ENCODE measurements around the gene GJD3.
"Not testable (repeated sequence)": the region's sequence is repeated elsewhere in the genome, so short reads cannot be mapped to it uniquely, and the experiment has no call there.

Gene GJD3

DNA sequence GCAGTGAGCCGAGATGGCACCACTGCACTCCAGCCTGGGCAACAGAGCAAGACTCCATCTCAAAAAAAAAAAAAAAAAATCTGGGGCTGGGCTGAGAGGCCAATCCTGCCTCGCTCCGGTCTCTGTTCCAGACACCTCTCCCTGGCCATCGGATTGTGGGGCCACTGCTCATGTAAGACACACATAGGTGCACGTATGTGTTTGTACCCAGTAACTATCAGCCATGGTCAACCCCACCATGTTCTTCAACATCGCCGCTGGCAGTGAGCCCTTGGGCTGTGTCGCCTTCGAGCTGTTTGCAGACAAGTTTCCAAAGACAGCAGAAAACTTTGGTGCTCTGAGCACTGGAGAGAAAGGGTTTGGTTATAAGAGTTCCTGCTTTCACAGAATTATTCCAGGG is 3.2 kb upstream of the GJD3 start:
- DNase-seq: not testable (repeated sequence)

DNA sequence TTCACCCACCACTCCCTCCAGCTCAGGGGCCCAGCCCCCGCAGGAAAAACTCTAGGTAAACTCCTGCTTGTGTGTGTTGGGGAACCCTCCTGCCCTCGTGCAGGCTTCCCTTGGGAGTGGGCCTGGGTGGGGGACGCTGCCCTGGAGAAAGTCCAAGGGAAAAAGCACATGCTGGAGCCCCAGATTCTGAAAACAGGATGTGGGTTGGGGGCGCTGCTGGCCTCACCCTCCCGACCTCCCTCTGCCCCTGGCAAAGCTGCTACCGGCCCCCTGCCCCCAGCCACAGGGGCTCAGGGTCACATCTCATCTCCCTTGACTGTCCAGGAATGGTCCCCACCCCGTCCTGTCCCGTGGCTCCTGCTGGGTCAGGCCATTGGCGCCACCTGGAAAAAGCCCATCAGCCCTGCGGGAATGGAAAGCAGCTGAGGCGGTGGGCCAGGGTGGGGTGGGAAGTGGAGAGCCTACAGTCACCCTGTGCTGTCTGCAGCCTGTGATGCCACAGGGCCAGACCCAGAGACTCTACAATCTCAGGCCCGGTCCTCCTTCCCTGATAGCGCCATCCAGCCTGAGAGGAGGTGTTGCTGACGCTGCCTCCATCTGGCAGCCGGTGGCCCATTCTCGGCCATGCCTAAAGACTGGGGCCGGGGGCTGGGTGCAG is 2.5 kb upstream of the GJD3 start:
- no peak for DNase-seq

DNA sequence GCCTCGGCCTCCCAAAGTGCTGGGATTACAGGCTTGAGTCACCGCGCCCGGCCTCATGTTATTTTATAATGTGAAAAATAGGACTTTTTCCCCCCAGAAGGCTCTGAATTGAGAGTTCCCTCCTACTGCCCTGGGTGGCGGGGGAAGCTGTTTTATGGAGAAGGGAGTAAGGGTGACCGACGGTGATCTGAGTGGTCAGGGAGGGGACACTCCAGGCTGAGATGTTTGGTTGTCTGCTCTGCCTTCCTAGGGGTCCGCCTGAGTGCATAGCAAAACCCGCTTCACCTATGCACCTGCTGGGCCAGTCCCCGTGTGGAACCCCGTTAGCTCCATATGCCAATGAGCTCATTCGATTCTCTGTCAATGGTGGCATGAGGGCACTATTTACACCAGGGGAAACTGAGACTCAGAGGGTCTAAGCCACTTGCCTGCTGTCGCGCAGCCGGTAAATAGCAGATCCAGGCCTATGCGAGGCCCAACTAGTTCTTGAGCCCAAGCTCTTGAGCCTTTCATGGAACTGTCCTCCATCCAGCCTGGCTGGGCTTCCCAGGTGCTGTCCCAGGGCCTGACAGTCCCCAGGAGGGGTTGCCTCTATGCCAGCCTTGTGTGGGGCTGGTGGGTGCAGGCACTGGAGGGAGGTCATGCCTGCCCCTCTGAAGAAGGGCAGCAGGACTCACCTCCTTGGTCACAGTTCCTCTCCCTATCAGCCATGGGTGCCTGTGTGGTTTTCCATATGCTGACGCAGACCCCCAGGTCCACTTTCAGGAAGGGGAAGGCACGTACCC is 1.7 kb upstream of the GJD3 start:
- DNase-seq: no peak

DNA sequence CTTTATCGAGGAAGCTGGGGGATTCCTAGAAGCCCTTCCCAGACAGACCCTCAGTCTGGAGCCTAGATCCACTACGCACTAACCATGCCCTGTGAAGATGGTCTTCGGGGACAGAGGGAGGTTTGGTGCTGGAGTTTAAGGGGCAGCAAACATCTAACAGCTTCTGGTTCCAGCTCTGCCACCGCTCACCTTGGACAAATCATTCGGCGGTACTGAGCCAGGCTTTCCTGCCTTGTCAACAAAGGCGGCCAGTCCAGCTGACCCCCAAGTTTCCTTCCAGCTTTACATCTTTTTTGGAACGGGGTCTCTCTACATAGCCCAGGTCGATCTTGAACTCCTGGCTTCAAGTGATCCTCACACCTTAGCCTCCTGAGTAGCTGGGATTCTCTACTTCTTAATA is 369 bp upstream of the GJD3 start:
- DNase-seq: no peak

DNA sequence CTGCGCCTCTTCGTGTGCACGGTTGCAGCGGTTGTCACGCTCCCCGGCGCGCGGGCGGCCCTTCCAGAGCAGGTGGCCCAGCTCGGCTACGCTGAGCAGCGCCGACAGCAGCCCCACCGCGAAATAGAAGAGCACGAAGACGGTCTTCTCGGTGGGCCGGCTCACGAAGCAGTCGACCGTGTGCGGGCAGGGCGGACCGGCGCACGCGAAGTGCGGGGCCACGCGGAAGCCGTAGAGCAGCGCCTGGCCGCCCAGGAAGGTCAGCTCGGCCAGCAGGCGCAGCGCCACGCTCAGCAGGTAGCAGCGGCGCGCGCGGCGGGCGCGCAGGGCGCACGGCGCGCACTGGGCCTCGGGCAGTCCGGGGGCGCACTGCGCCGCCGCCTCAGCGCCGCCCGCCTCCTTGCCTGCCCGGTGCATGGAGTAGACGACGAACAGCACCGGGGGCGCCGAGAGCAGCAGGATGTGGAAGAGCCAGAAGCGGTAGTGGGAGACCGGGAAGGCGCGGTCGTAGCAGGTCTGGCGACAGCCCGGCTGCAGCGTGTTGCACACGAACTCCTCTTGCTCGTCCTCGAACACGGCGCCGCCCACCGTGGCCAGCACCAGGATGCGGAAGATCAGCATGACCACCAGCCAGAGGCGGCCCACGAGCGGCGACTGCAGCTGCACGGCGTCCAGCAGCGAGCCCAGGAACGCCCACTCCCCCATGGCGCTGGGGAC is 1.3 kb downstream of the GJD3 start:
- no peak for DNase-seq

DNA sequence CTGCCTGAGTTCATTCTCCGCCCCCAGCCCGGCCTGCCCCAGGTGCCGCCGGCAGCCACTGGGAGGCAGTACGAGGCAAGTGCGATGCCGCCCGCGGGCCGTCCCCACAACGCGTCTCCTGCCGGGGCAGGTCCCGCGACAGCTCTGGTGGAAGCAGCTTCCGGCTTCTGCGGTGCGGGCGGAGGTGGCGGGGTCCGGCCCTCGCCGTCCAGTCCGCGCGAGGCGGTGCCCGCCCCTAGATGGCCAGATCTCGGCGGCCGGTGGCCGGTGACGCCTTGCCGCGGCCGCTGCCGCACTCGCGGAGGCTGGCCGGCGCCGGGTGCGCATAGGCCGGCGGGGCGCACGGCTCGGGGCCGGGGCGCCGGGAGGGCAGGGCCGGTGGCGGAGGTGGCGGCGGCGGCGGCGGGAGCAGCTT is 1.8 kb downstream of the GJD3 start:
- DNase-seq: peak; percentile 14 to 73

DNA sequence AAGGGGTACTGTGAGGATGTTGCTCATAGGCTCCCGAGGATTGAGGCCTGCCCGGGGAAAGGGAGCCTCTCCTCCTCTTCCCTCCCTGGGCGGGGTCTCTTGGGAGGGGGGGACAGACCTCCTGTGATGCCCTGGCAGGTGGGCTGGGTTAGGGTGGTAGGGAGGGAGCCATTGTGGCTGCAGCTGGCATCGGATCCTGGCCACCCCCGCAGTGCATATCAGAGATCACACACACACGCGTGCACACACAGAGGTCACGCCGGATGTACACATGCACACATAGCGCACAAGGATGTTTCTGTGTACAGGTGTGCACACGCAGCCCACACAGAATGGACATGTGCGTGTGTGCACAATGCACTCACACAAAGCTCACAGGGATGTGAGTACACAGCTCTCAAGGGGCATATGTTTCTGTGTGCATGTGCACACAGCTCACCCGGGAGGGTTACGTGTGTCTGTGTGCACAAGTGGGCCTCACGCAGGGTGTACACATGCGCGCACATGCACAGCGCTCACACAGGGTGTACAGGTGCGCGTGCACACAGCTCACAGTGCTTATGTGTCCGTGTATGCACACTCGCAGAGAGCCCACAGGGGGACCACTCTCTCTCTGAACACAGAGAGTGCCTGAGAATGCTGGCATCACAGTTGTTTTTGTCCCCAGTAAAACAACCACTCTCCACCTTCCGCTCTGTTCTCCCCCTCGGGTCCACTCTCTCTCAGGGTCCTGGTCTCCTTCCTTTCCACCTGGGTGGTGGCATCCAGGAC is 2.4 kb downstream of the GJD3 start:
- no peak for DNase-seq

DNA sequence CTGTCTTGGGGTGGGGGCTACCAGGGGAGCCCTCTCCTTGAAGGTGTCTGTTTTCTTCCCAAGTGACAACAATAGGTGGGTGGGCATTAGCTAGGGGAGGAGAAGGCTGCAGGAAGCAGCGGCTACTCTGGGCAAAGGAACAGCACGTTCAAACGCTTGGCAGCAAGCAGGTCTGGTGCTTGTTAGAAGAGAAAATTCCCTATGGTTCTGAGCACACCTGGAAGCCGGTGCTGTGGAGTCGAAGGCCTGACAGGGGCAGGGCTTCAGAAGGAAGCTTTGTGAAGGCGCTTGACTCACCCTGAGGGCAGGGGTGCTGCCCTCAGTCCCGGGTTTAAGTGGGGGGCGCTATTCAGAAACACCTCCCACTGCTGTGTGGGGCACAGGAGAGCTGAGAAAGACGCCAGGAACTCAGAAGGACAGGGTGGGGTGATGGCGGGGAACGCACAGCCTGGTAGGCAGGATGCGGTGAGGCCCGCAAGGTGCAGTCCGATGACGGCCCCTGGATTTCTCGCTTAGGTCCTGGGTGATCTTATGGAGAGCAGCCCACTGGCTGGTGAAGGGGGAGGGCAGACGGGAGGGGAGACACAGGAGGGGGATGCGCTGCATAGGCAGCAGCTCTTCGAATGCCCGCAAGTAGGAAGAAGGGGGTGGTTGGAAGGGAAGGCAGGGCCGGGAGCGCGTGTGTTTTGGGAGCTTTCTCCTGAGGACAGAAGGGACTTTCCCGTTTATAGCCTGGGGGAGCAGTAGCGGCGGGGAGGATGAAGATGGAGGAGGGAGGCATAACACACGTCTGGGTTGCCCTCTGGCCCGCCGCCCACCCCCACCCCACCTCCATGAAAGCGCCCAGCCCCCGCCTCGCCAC is 3.2 kb downstream of the GJD3 start:
- DNase-seq: no peak

DNA sequence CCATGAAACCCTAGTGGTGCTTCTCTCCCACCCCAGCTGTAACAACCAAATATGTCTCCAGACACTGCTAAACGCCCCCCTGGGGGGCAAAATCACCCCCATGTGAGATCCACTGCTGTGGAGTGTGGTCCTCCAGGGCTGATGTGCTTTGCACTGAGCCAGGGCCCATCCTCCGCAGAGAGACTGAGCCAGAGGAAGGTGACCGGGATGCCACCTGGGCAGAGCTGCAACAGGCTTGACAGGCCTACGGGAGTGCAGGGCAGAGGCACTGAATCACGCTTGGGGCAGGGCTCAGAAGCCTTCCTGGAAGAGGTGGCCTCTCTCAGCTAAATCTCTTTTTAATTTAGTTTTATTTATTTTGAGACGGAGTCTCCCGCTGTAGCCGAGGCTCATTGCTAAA is 4.4 kb downstream of the GJD3 start:
- no peak for DNase-seq

DNA sequence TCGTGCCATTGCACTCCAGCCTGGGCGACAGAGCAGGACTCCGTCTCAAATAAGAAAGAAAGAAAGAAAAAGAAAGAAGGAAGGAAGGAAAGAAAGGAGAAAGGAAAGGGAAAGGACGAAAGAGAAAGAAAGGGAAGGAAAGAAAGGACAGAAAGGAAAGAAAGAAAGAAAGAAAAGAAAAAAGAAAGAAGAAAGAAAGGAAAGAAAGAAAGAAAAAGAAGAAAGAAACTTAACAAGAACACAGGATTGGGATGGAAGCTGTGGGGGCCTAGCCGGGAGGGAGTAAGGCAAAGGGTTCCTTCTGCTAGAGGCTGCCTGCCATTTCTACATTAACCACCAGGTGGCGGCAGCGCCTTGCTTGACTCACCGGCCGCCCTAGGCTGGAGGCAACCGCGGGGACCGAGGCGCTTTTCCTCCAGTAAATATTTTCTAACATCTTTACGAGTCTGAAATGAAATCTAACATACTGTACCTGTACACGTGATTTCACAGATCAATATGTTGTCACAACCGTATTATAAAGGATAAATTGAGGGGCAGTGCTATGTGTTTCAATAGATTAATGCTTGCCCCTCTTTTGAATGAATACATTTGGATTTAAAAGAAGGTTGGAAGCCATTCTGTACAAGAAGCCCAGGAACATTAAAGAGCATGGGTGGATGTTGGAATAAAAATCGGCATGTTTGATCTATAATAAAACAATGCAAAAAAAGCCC is 6.1 kb downstream of the GJD3 start:
- peak; percentile 54 to 88 for DNase-seq

DNA sequence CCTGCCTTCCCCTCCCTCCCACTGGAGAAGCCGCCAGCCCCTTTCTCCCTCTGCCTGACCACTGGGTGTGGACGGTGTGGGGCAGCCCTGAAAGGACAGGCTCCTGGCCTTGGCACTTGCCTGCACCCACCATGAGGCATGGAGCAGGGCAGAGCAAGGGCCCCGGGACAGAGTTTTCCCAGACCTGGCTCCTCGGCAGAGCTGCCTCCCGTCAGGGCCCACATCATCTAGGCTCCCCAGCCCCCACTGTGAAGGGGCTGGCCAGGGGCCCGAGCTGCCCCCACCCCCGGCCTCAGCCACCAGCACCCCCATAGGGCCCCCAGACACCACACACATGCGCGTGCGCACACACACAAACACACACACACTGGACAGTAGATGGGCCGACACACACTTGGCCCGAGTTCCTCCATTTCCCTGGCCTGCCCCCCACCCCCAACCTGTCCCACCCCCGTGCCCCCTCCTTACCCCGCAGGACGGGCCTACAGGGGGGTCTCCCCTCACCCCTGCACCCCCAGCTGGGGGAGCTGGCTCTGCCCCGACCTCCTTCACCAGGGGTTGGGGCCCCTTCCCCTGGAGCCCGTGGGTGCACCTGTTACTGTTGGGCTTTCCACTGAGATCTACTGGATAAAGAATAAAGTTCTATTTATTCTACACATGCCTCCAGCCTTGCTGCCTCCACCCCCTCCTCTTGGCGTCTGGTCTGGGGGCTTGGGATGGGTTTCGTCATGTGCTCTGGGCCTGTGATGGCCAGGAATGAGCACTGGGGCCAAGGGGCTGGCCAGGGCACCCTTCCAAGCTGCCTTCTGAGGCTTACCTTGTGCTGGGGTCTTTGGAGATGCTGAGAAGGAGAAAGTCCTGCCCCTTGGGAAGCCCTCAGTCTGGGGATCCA is 7.3 kb downstream of the GJD3 start:
- no peak for DNase-seq

DNA sequence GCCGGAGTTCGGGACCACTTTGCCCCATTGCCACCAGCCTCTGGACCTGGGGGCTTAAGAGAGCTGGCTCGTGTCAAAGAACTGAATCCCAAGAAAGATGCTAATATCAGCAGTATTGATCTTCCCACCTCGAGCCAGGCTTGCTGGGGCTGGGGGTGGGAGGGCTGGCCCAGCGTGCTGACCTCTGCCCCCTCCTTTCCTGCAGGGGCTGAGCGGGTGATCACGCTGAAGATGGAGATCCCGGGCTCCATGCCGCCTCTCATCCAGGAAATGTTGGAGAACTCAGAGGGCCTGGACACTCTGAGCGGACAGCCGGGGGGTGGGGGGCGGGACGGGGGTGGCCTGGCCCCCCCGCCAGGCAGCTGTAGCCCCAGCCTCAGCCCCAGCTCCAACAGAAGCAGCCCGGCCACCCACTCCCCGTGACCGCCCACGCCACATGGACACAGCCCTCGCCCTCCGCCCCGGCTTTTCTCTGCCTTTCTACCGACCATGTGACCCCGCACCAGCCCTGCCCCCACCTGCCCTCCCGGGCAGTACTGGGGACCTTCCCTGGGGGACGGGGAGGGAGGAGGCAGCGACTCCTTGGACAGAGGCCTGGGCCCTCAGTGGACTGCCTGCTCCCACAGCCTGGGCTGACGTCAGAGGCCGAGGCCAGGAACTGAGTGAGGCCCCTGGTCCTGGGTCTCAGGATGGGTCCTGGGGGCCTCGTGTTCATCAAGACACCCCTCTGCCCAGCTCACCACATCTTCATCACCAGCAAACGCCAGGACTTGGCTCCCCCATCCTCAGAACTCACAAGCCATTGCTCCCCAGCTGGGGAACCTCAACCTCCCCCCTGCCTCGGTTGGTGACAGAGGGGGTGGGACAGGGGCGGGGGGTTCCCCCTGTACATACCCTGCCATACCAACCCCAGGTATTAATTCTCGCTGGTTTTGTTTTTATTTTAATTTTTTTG is 8.5 kb downstream of the GJD3 start:
- DNase-seq: no peak

DNA sequence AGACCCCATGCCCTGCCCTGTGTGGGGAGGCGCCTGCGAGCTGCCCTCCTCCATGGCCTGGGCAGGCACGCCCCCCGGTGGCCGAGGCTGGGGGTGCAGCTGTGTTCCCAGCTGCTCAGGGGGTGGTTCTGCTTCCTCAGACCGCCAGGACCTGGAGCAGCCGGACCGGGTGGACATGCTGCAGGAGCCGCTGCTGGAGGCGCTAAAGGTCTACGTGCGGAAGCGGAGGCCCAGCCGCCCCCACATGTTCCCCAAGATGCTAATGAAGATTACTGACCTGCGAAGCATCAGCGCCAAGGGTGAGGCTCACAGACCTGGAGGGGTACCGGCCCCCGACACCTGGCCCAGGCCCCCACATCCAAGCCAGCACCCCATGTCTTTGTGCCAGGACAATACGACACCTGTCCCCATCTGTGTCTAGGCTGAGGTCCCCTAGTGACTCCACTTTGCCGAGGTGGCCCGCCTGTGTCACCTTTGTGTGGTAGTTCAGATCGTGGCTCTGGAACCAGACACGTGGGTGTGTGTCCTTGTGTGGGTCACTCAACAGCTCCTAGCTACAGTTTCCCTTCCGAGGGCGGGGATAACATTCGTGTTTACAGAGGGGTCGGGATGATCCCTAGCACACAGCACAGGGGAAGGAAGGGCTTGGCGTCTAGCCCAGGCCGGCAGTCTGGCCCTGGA is 9.3 kb downstream of the GJD3 start:
- peak; percentile 10 to 44 for DNase-seq

DNA sequence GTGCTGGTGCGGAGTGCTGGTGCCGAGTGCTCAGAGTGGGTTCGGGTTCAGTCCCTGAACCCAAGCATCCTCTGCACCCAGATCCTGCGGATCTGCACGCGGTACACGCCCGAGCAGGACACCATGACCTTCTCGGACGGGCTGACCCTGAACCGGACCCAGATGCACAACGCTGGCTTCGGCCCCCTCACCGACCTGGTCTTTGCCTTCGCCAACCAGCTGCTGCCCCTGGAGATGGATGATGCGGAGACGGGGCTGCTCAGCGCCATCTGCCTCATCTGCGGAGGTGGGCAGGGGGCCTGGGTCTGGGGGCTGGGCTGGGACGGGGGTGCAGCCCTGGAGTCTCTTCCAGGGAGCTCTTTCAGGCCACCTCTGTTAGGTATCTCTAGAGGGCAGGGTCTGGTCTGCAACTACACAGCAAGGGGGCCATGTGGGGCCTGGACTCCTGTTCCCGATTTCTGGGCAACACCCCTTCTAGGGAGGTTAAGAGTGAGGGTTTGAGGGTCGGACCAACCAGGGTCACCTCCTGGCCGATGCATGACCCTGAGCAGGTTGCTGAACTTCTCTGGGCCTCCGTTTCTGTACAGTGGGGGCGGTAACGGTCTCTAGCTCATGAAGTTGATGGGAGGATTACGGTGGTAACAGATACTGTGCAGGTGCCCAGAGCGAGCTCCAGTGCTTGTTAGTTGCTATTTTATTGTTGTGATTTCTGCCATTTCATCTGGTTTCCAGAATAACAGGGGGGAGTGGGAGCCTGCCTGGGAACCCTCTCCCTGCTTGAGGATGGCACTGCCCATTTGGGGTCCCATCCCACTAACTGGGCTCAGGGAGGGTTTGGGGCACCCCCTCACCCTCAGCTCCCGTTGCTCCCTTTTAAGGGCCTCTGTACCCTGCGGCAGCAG is 10.1 kb downstream of the GJD3 start:
- DNase-seq: no peak

DNA sequence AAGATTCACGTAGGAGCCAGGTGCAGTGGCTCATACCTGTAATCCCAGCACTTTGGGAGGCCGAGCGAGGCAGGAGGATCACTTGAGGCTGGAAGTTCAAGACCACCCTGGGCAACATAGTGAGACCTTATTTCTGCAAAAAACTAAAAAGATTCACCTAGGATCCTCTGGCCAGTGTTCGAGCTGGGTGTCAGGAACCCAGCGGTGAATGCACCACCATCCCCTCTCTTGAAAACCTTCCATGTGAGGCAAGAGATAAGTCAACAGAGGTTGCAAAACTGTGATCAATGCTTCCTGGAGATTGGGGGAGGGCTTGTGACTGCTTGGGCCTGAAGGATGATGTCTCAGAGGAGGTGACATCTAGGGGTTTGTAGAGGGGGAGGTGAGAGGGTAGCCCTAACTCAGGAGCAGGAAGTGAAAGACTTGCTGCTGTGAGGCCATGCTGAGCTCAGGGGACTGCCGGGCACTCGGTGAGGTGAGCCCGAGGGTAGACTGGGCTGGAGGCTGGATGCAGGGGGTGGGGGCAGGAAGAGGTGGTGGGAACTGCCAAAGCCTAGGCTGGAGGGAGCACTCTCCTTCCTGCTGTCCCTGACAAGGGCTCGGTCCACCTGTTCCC is 11.7 kb downstream of the GJD3 start:
- no peak for DNase-seq

DNA sequence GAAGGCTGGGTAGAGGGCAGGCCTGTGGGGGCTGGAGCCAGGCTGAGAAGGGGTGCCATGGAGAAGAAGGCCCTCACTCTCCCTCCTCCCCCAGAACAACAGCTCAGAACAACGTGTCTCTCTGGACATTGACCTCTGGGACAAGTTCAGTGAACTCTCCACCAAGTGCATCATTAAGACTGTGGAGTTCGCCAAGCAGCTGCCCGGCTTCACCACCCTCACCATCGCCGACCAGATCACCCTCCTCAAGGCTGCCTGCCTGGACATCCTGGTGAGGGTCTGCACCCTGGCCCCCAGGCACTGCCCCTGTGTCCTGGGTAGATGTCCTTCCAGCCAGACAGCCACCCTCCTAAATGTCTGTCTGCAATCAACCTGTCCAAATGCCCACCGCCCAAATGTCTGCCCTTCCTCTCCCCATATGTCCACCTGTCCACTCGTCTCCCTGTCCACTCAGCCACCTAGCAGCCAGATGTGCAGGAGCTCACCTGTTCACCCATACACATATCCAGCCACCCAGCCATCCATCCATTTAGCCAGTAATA is 12.2 kb downstream of the GJD3 start:
- DNase-seq: no peak
